NCI-H187 treated with DMSO at 0.1 percent for 48 hours (cell line): Measurements from ENCODE around the gene TMEM143.
"Not testable (repeated sequence)": the region's sequence is repeated elsewhere in the genome, so short reads cannot be mapped to it uniquely, and the experiment has no call there.

Source experiments
- DNase-seq: peaks from one replicate; lab custom pipeline; 2025; lab: John Stamatoyannopoulos, UW

The TMEM143 gene

GRCh38 chr19:48391100-48392005 is 27.6 kb upstream of the TMEM143 start, which contains the start of gene KDELR1:
Gene KDELR1 (minus strand): TSS chr19:48391551. CDS start chr19:48391358, 193 bp downstream.
- DNase-seq, result no peak

- DNase-seq, result no peak
Observed at GRCh38 chr19:48390188-48391099, 26.7 kb upstream of the TMEM143 start.

- no peak for DNase-seq
Observed at GRCh38 chr19:48386981-48387380, 23.2 kb upstream of the TMEM143 start.

GRCh38 chr19:48385461-48386087 is 21.8 kb upstream of the TMEM143 start:
- no peak for DNase-seq

GRCh38 chr19:48382286-48382685 is 18.5 kb upstream of the TMEM143 start:
- no peak for DNase-seq

- DNase-seq, result no peak
Observed at GRCh38 chr19:48381178-48381950, 17.6 kb upstream of the TMEM143 start.

- no peak for DNase-seq
Observed at GRCh38 chr19:48379058-48379457, 15.3 kb upstream of the TMEM143 start.

GRCh38 chr19:48378194-48378570 is 14.4 kb upstream of the TMEM143 start:
- no peak for DNase-seq

- DNase-seq, result no peak
Observed at GRCh38 chr19:48373567-48373966, 9.8 kb upstream of the TMEM143 start.

GRCh38 chr19:48372904-48373303 is 9.2 kb upstream of the TMEM143 start:
- peak; percentile 91 for DNase-seq

GRCh38 chr19:48371771-48372170 is 8.0 kb upstream of the TMEM143 start:
- DNase-seq, result not testable (repeated sequence)

- DNase-seq, result no peak
Observed at GRCh38 chr19:48371367-48371766, 7.6 kb upstream of the TMEM143 start.

GRCh38 chr19:48370955-48371354 is 7.2 kb upstream of the TMEM143 start:
- DNase-seq, result no peak

- DNase-seq, result no peak
Observed at GRCh38 chr19:48368936-48369335, 5.2 kb upstream of the TMEM143 start.

GRCh38 chr19:48367855-48368254 is 4.1 kb upstream of the TMEM143 start:
- DNase-seq, result no peak

GRCh38 chr19:48365602-48366001 is 1.9 kb upstream of the TMEM143 start:
- no peak for DNase-seq

GRCh38 chr19:48364598-48365348 is 1.0 kb upstream of the TMEM143 start:
- DNase-seq, result no peak

GRCh38 chr19:48363500-48363809 is 285 bp downstream of the TMEM143 start:
- DNase-seq, result no peak

GRCh38 chr19:48362716-48363499 is 832 bp downstream of the TMEM143 start:
- peak; percentile 87 for DNase-seq

- DNase-seq, result no peak
Observed at GRCh38 chr19:48361912-48362311, 1.8 kb downstream of the TMEM143 start.
